GM21526 (cell line): ENCODE measurements around the gene QTRT2.

Source experiments
- ATAC-seq: cut with Tn5 transposase; IDR thresholded peaks from one replicate; pipeline ENCODE4 v1.9.1; 2021; ENCODE audit warnings: moderate library complexity; ENCODE audit not compliant: unreplicated experiment, low FRiP score

QTRT2 gene

GRCh38 chr3:114119776-114120175 is 63.2 kb downstream of the QTRT2 start:
- no peak for ATAC-seq

- no peak for ATAC-seq
Observed at GRCh38 chr3:114120211-114120610, 63.7 kb downstream of the QTRT2 start.

- ATAC-seq = no peak
Observed at GRCh38 chr3:114122027-114122709, 65.6 kb downstream of the QTRT2 start.

GRCh38 chr3:114126461-114126860 is 69.9 kb downstream of the QTRT2 start:
- no peak for ATAC-seq

GRCh38 chr3:114127517-114127916 is 71.0 kb downstream of the QTRT2 start:
- ATAC-seq = no peak

GRCh38 chr3:114128231-114128630 is 71.7 kb downstream of the QTRT2 start:
- ATAC-seq = no peak

GRCh38 chr3:114128826-114129225 is 72.3 kb downstream of the QTRT2 start:
- ATAC-seq = no peak

- no peak for ATAC-seq
Observed at GRCh38 chr3:114132500-114132899, 76.0 kb downstream of the QTRT2 start.

GRCh38 chr3:114133947-114134346 is 77.4 kb downstream of the QTRT2 start:
- no peak for ATAC-seq
